OCI-LY1 (cell line): ENCODE measurements around the gene BPHL.
"Not testable (repeated sequence)": the region's sequence is repeated elsewhere in the genome, so short reads cannot be mapped to it uniquely, and the experiment has no call there.

Experiments
- H2AFZ ChIP-seq: fragments of 200-600 bp; sonication (generic), shearing (Covaris generic); 2 replicates; pipeline ENCODE4 v1.6.0; 2014; ENCODE audit warnings: antibody characterized with exemption, mild to moderate bottlenecking, low read length
- H3F3A ChIP-seq: fragments of 200-600 bp; sonication (generic), shearing (Covaris generic); 2 replicates; pipeline ENCODE4 v1.6.0; 2014; ENCODE audit warnings: mild to moderate bottlenecking, antibody characterized with exemption, low read length, moderate library complexity; ENCODE audit not compliant: insufficient read depth
- H3K27ac ChIP-seq: fragments of 200-600 bp; sonication (generic); 2 replicates; pipeline ENCODE4 v1.5.1; 2014; ENCODE audit warnings: low read length, mixed run types, mild to moderate bottlenecking, low read depth; ENCODE audit not compliant: poor library complexity, severe bottlenecking
- H3K27me3 ChIP-seq: fragments of 200-600 bp; sonication (generic); 2 replicates; pipeline ENCODE4 v1.6.0; 2014; ENCODE audit warnings: antibody characterized with exemption, mild to moderate bottlenecking, low read length, moderate library complexity; ENCODE audit not compliant: insufficient read depth
- H3K36me3 ChIP-seq: fragments of 200-600 bp; sonication (generic); 2 replicates; pipeline ENCODE4 v1.6.1; 2014; ENCODE audit warnings: mild to moderate bottlenecking, antibody characterized with exemption, low read length, moderate library complexity, mixed read lengths; ENCODE audit not compliant: insufficient read depth
- H3K4me1 ChIP-seq: fragments of 200-600 bp; sonication (generic); 2 replicates; pipeline ENCODE4 v1.5.1; 2014; ENCODE audit warnings: mild to moderate bottlenecking, low read length, moderate library complexity; ENCODE audit not compliant: insufficient read depth, severe bottlenecking
- H3K4me2 ChIP-seq: fragments of 200-600 bp; sonication (generic), shearing (Covaris generic); 2 replicates; pipeline ENCODE4 v1.6.1; 2014; ENCODE audit warnings: low read length
- H3K4me3 ChIP-seq: fragments of 200-600 bp; sonication (generic); 2 replicates; pipeline ENCODE4 v1.5.1; 2014; ENCODE audit warnings: low read length, low read depth, mild to moderate bottlenecking, mixed read lengths; ENCODE audit not compliant: poor library complexity, severe bottlenecking
- H3K79me2 ChIP-seq: fragments of 200-600 bp; shearing (Covaris generic); 2 replicates; pipeline ENCODE4 v1.6.1; 2016; ENCODE audit warnings: mixed run types, low read length, mixed read lengths; ENCODE audit not compliant: insufficient read depth
- H3K9ac ChIP-seq: fragments of 200-600 bp; sonication (generic), shearing (Covaris generic); 2 replicates; pipeline ENCODE4 v1.6.1; 2014; ENCODE audit warnings: mild to moderate bottlenecking, low read length, mixed read lengths
- H3K9me2 ChIP-seq: fragments of 200-600 bp; sonication (generic), shearing (Covaris generic); 2 replicates; pipeline ENCODE4 v1.6.1; 2014; ENCODE audit warnings: low read depth, mild to moderate bottlenecking, low read length, mixed read lengths
- H3K9me3 ChIP-seq: fragments of 200-600 bp; shearing (Covaris generic); 2 replicates; pipeline ENCODE4 v1.6.1; 2014; ENCODE audit warnings: low read length, mixed read lengths
- H4K20me1 ChIP-seq: fragments of 200-600 bp; sonication (generic), shearing (Covaris generic); 2 replicates; pipeline ENCODE4 v1.6.0; 2016; ENCODE audit warnings: mild to moderate bottlenecking, low read length; ENCODE audit not compliant: insufficient read depth
- CTCF ChIP-seq: fragments of 200-600 bp; sonication (generic), shearing (Covaris generic); IDR thresholded peaks from 2 replicates; pipeline ENCODE4 v1.5.1; 2017; ENCODE audit warnings: mild to moderate bottlenecking, antibody characterized with exemption, low read length, moderate library complexity, mixed read lengths
- EZH2 ChIP-seq: fragments of 200-600 bp; sonication (generic), shearing (Covaris generic); IDR thresholded peaks from 2 replicates; pipeline ENCODE4 v1.8.0; 2017; ENCODE audit warnings: borderline replicate concordance, mixed run types, mild to moderate bottlenecking, antibody characterized with exemption, low read length, moderate library complexity, mixed read lengths

Gene BPHL

GRCh38 chr6:3195695-3196497, 77.4 kb downstream of the BPHL start:
- Histone ChIP-seq H3K9me3 (peaks cover 2% of the 10 kb centered on the region; the same call in 1 of the 2 replicates), H3F3A (no peaks in the 10 kb centered on the region), H3K4me3 (peak overlapping the region; percentile 0), H3K79me2 (no peaks in the 10 kb centered on the region), H3K4me1 (peaks cover 7% of the 10 kb centered on the region), H4K20me1 (no peaks in the 10 kb centered on the region), H3K36me3 (no peaks in the 10 kb centered on the region), H3K4me2 (peak overlapping the region; percentile 6; the same call in 1 of the 2 replicates), H3K9ac (no peak overlapping the region), H3K27ac (no peak overlapping the region), H2AFZ (no peak overlapping the region), H3K9me2 (no peaks in the 10 kb centered on the region), H3K27me3 (peaks cover under 1% of the 10 kb centered on the region; the same call in 1 of the 2 replicates)
- no peak for TF ChIP-seq CTCF
- no peak for TF ChIP-seq EZH2

- Histone ChIP-seq H3K27me3 (no peaks in the 10 kb centered on the region), H2AFZ (no peak overlapping the region), H3K4me3 (no peak overlapping the region), H3K79me2 (no peaks in the 10 kb centered on the region), H3K36me3 (no peaks in the 10 kb centered on the region), H4K20me1 (no peaks in the 10 kb centered on the region), H3K9ac (no peak overlapping the region), H3K4me2 (no peak overlapping the region), H3K4me1 (peaks cover 7% of the 10 kb centered on the region), H3F3A (no peaks in the 10 kb centered on the region), H3K9me2 (no peaks in the 10 kb centered on the region), H3K9me3 (peaks cover 2% of the 10 kb centered on the region; the same call in 1 of the 2 replicates), H3K27ac (no peak overlapping the region)
- TF ChIP-seq EZH2 (no peak), CTCF (no peak)
Measured at GRCh38 chr6:3196770-3197169, 78.3 kb downstream of the BPHL start.

GRCh38 chr6:3197734-3198133, 79.2 kb downstream of the BPHL start:
- not testable (repeated sequence) for H3K9me2 ChIP-seq, H3K4me3 ChIP-seq, H3K9ac ChIP-seq, H2AFZ ChIP-seq, H3K27ac ChIP-seq, H3K79me2 ChIP-seq, H3K4me2 ChIP-seq, H3K9me3 ChIP-seq, H3K4me1 ChIP-seq, H4K20me1 ChIP-seq, H3K36me3 ChIP-seq, H3K27me3 ChIP-seq, H3F3A ChIP-seq

- no peaks in the 10 kb centered on the region for H3F3A ChIP-seq
- no peaks in the 10 kb centered on the region for H3K36me3 ChIP-seq
- no peak overlapping the region for H3K4me2 ChIP-seq
- no peaks in the 10 kb centered on the region; the same call in 1 of the 2 replicates for H3K27me3 ChIP-seq
- H2AFZ ChIP-seq, result no peak overlapping the region
- peaks cover 2% of the 10 kb centered on the region; the same call in 1 of the 2 replicates for H3K9me3 ChIP-seq
- no peak overlapping the region for H3K4me3 ChIP-seq
- TF ChIP-seq CTCF (no peak), EZH2 (no peak)
- H3K9ac ChIP-seq, result no peak overlapping the region
- H3K9me2 ChIP-seq, result no peaks in the 10 kb centered on the region
- H4K20me1 ChIP-seq, result no peaks in the 10 kb centered on the region
- H3K27ac ChIP-seq, result no peak overlapping the region
- no peaks in the 10 kb centered on the region for H3K79me2 ChIP-seq
- peaks cover 7% of the 10 kb centered on the region for H3K4me1 ChIP-seq
Measured at GRCh38 chr6:3199382-3199781, 80.9 kb downstream of the BPHL start.
